ENCODE data around the gene TDO2.
"Not testable (repeated sequence)": the region's sequence is repeated elsewhere in the genome, so short reads cannot be mapped to it uniquely, and the experiment has no call there.

TDO2 gene

DNA sequence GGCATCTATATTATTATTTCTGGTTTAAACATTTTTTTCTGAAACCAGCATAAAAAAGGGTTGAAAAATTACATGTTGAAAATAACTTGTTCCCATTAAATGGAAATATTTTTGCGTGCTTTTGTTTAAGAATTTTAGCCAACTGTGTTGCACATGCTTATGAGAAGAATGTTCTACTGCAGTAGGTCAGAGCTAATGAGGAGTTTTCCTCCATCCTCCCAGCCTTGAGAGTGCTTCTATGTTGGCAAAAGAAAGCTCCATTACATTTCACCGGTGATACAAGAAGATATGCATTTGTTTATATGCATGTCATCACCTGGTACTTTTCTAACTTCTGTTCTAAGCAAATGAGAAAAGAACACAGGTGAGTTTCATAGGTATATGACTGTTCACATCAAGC, 13.6 kb upstream of the TDO2 start:
- TF ChIP-seq, protein P1, sequence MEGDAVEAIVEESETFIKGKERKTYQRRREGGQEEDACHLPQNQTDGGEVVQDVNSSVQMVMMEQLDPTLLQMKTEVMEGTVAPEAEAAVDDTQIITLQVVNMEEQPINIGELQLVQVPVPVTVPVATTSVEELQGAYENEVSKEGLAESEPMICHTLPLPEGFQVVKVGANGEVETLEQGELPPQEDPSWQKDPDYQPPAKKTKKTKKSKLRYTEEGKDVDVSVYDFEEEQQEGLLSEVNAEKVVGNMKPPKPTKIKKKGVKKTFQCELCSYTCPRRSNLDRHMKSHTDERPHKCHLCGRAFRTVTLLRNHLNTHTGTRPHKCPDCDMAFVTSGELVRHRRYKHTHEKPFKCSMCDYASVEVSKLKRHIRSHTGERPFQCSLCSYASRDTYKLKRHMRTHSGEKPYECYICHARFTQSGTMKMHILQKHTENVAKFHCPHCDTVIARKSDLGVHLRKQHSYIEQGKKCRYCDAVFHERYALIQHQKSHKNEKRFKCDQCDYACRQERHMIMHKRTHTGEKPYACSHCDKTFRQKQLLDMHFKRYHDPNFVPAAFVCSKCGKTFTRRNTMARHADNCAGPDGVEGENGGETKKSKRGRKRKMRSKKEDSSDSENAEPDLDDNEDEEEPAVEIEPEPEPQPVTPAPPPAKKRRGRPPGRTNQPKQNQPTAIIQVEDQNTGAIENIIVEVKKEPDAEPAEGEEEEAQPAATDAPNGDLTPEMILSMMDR (IDR thresholded peaks at IDR 0.05; ENCODE audit: low read depth, low read length), result no peak

GRCh38 chr4:155891058-155891457, 12.4 kb upstream of the TDO2 start:
- no peak overlapping the region for H3K4me3 ChIP-seq (ENCODE audit: low read depth, low read length)
- TF ChIP-seq, protein P1 (IDR thresholded peaks at IDR 0.05; ENCODE audit: low read depth, low read length), result no peak

More for the DNA sequence above, 13.6 kb upstream of the TDO2 start:
- H3K4me3 ChIP-seq (ENCODE audit: low read depth, low read length), result no peak overlapping the region

- H3K4me3 ChIP-seq (ENCODE audit: low read depth, low read length), result not testable (repeated sequence)
Measured at GRCh38 chr4:155898371-155898770, 5.1 kb upstream of the TDO2 start.

DNA sequence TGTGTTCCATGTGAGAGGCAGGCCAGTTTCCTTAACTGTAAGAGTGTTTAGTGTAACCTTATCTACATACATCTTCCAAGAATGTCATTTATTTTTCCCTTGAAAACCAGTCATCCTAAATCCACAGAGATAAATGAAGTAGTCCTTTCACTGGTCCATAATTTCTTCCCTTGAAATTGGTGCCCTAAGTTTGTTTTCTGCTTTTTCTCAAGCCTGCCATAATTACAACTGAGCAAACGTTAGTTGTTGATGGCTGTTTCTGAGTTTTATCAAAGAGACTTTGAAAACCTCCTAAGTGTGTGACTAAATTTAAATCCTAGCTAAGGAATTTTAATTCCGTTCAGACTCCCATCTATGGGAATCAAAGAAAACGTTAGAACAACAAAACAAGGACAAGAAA, 3.6 kb upstream of the TDO2 start:
- H3K4me3 ChIP-seq (ENCODE audit: low read depth, low read length), result no peak overlapping the region
- TF ChIP-seq, protein P1 (IDR thresholded peaks at IDR 0.05; ENCODE audit: low read depth, low read length), result no peak

GRCh38 chr4:155900381-155900780, 3.1 kb upstream of the TDO2 start:
- H3K4me3 ChIP-seq (ENCODE audit: low read depth, low read length), result no peak overlapping the region
- TF ChIP-seq, protein P1 (IDR thresholded peaks at IDR 0.05; ENCODE audit: low read depth, low read length), result no peak

DNA sequence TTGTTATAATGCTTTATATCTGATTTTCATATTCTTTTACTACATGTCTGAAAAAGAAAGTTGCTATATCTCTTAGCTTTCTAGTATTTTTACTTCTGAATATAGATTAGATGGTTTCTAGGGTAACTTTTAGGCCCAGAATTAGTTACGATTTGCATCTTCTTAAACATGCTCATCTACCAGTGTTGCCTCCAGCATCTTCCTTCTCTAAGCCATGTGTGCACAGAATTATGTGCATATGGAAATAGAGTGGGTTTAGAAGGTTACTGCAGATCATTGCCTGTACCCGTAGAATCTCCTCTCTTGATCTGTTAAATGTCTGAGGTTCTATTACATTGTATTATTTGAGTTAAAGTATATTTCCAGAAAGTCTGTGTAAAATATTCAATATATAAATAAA, 2.5 kb upstream of the TDO2 start:
- H3K4me3 ChIP-seq (ENCODE audit: low read depth, low read length), result no peak overlapping the region
- TF ChIP-seq, protein P1 (IDR thresholded peaks at IDR 0.05; ENCODE audit: low read depth, low read length), result no peak

GRCh38 chr4:155904331-155904730, 835 bp downstream of the TDO2 start:
- TF ChIP-seq, protein P1 (IDR thresholded peaks at IDR 0.05; ENCODE audit: low read depth, low read length), result no peak
- no peak overlapping the region for H3K4me3 ChIP-seq (ENCODE audit: low read depth, low read length)

GRCh38 chr4:155906554-155907247, 3.2 kb downstream of the TDO2 start:
- TF ChIP-seq, protein P1 (IDR thresholded peaks at IDR 0.05; ENCODE audit: low read depth, low read length), result no peak
- no peak overlapping the region for H3K4me3 ChIP-seq (ENCODE audit: low read depth, low read length)

All from WI38 (cell line).